SU-DHL-6 (cell line): ENCODE results near the gene HLA-G.

Experiments used
- EZH2phosphoT487 ChIP-seq: fragments of 200-600 bp; sonication (generic), shearing (Covaris generic); conservative IDR thresholded peaks from 2 replicates; pipeline ENCODE4 v1.6.1; 2018; ENCODE audit warnings: mild to moderate bottlenecking, antibody characterized with exemption, low read length, moderate library complexity, mixed read lengths
- TF ChIP-seq, protein P1 (sequence below): fragments of 200-600 bp; sonication (generic); IDR thresholded peaks from one replicate; pipeline ENCODE4 v1.5.1; 2017; ENCODE audit warnings: antibody characterized with exemption, mild to moderate bottlenecking, low read length, moderate library complexity; ENCODE audit not compliant: insufficient read depth, poor library complexity, severe bottlenecking

DNA sequence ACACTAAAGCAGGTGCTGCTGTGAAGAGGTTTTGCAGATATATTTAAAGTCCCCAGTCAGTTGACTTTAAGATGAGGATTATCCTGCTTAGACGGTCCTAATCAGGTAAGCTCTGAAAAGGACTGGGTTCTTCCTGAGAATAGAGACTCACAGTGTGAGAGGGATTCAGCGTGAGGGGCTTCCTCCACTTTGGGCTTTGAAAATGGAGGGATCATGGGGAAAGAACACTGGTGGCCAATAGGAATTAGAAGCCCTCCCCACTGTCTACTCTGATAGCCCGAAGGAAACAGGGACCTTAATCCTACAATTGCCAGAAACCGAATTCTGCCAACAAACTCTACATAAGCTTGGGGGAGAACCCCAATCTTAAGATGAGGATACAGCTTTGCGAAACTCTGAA lies 29.7 kb upstream of the HLA-G start:
- TF ChIP-seq, protein P1, sequence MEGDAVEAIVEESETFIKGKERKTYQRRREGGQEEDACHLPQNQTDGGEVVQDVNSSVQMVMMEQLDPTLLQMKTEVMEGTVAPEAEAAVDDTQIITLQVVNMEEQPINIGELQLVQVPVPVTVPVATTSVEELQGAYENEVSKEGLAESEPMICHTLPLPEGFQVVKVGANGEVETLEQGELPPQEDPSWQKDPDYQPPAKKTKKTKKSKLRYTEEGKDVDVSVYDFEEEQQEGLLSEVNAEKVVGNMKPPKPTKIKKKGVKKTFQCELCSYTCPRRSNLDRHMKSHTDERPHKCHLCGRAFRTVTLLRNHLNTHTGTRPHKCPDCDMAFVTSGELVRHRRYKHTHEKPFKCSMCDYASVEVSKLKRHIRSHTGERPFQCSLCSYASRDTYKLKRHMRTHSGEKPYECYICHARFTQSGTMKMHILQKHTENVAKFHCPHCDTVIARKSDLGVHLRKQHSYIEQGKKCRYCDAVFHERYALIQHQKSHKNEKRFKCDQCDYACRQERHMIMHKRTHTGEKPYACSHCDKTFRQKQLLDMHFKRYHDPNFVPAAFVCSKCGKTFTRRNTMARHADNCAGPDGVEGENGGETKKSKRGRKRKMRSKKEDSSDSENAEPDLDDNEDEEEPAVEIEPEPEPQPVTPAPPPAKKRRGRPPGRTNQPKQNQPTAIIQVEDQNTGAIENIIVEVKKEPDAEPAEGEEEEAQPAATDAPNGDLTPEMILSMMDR: no peak
- no peak for TF ChIP-seq EZH2phosphoT487
